Muscle of leg (tissue), 11 donors: ENCODE measurements around the gene MAD1L1. TPM values are rescaled to one million over a fixed set of nuclear protein-coding genes. Genes with fewer than 3 reads are reported as not detected.

Source experiments
- DNase-seq: peaks from one replicate; pipeline ENCODE4 v3.0.0; 2013
- H3K27ac ChIP-seq: one replicate; pipeline ENCODE4 v1.5.1; 2013; ENCODE audit warnings: mild to moderate bottlenecking, low read length, control low read depth
- H3K27me3 ChIP-seq: one replicate; pipeline ENCODE4 v1.6.1; 2013; ENCODE audit warnings: low read length; ENCODE audit not compliant: control insufficient read depth, insufficient read depth
- H3K36me3 ChIP-seq: one replicate; pipeline ENCODE4 v1.6.1; 2013; ENCODE audit warnings: low read length; ENCODE audit not compliant: control insufficient read depth, insufficient read depth
- H3K4me1 ChIP-seq: one replicate; pipeline ENCODE4 v1.6.1; 2013; ENCODE audit warnings: low read length; ENCODE audit not compliant: control insufficient read depth, insufficient read depth
- H3K4me3 ChIP-seq: one replicate; pipeline ENCODE4 v1.5.1; 2013; ENCODE audit warnings: low read length, control low read depth
- H3K9me3 ChIP-seq: replicated peaks from 2 replicates; pipeline ENCODE4 v1.6.1; 2013; ENCODE audit warnings: low read depth, low read length; ENCODE audit not compliant: control insufficient read depth
- WGBS: methylation state at CpG from one replicate; pipeline ENCODE4 v1.1.5; 2013; ENCODE audit warnings: missing lambda C conversion rate; ENCODE audit not compliant: insufficient coverage; 5-methylcytosine and 5-hydroxymethylcytosine counted together
- polyA plus RNA-seq, 8 donors: library from polyadenylated mRNA; unstranded; fragments of 120-200 nt; gene quantifications; one replicate each; pipeline versions ENCODE4 v1.2.1 to v1.2.3, GENCODE V29; 2013; ENCODE audit warnings: inconsistent platforms in 1 of 8, low replicate concordance in 1 of 8; ENCODE audit not compliant: insufficient read length in 8 of 8, insufficient read depth in 1 of 8
- total RNA-seq: library from RNA; stranded (reverse); fragments of 120-200 nt; gene quantifications from one replicate; pipeline ENCODE4 v1.2.4, GENCODE V29; 2013

MAD1L1 gene
- total and polyA plus RNA-seq, 9 donors, result 19.1 to 38.7 (median 21.8) TPM

- no peaks in the 10 kb centered on the region for H3K9me3 ChIP-seq
- no peak overlapping the region for H3K27ac ChIP-seq
- 78% methylated on average over 23 of the region's 29 CpGs for WGBS
- DNase-seq, result no peak
- H3K36me3 ChIP-seq, result no peaks in the 10 kb centered on the region
- no peaks in the 10 kb centered on the region for H3K27me3 ChIP-seq
- H3K4me3 ChIP-seq, result no peak overlapping the region
- peaks cover 55% of the 10 kb centered on the region for H3K4me1 ChIP-seq
Observed at GRCh38 chr7:2016761-2017480, 215.8 kb downstream of the MAD1L1 start.

- Histone ChIP-seq H3K36me3 (no peaks in the 10 kb centered on the region), H3K9me3 (no peaks in the 10 kb centered on the region), H3K27me3 (no peaks in the 10 kb centered on the region), H3K4me1 (peaks cover 55% of the 10 kb centered on the region), H3K27ac (no peak overlapping the region), H3K4me3 (no peak overlapping the region)
- DNase-seq, result no peak
- WGBS, result 90% methylated on average over 13 of the region's 18 CpGs
Observed at GRCh38 chr7:2016021-2016631, 216.6 kb downstream of the MAD1L1 start.

- Histone ChIP-seq H3K4me3 (no peak overlapping the region), H3K4me1 (peaks cover 51% of the 10 kb centered on the region), H3K27ac (no peak overlapping the region), H3K36me3 (no peaks in the 10 kb centered on the region), H3K27me3 (no peaks in the 10 kb centered on the region), H3K9me3 (no peaks in the 10 kb centered on the region)
- WGBS, result 84% methylated on average over 18 of the region's 18 CpGs
- no peak for DNase-seq
Observed at GRCh38 chr7:2015251-2015871, 217.4 kb downstream of the MAD1L1 start.

GRCh38 chr7:2014391-2015241 is 218.1 kb downstream of the MAD1L1 start:
- no peak for DNase-seq
- Histone ChIP-seq H3K4me3 (no peak overlapping the region), H3K27me3 (no peaks in the 10 kb centered on the region), H3K4me1 (peaks cover 44% of the 10 kb centered on the region), H3K9me3 (no peaks in the 10 kb centered on the region), H3K27ac (no peak overlapping the region), H3K36me3 (no peaks in the 10 kb centered on the region)
- 89% methylated on average over 47 of the region's 47 CpGs for WGBS

- WGBS, result 86% methylated on average over 32 of the region's 34 CpGs
- DNase-seq, result no peak
Observed at GRCh38 chr7:2013381-2014311, 219.1 kb downstream of the MAD1L1 start.

GRCh38 chr7:2012981-2013380 is 219.8 kb downstream of the MAD1L1 start:
- Histone ChIP-seq H3K4me1 (peaks cover 35% of the 10 kb centered on the region), H3K36me3 (no peaks in the 10 kb centered on the region), H3K27ac (peak overlapping the region; percentile 29), H3K4me3 (no peak overlapping the region), H3K27me3 (no peaks in the 10 kb centered on the region), H3K9me3 (no peaks in the 10 kb centered on the region)
- WGBS, result 43% methylated on average over 8 of the region's 8 CpGs
- DNase-seq, result peak; percentile 86

More at GRCh38 chr7:2013381-2014311, 219.1 kb downstream of the MAD1L1 start:
- Histone ChIP-seq H3K27me3 (no peaks in the 10 kb centered on the region), H3K4me3 (no peak overlapping the region), H3K36me3 (no peaks in the 10 kb centered on the region), H3K9me3 (no peaks in the 10 kb centered on the region), H3K27ac (no peak overlapping the region), H3K4me1 (peaks cover 41% of the 10 kb centered on the region)

GRCh38 chr7:2012044-2012900 is 220.5 kb downstream of the MAD1L1 start:
- Histone ChIP-seq H3K36me3 (no peaks in the 10 kb centered on the region), H3K9me3 (no peaks in the 10 kb centered on the region), H3K27ac (peak overlapping the region; percentile 29), H3K4me1 (peaks cover 29% of the 10 kb centered on the region), H3K27me3 (no peaks in the 10 kb centered on the region), H3K4me3 (no peak overlapping the region)
- 75% methylated on average over 17 of the region's 28 CpGs for WGBS
- no peak for DNase-seq

- no peaks in the 10 kb centered on the region for H3K36me3 ChIP-seq
- H3K4me1 ChIP-seq, result peaks cover 29% of the 10 kb centered on the region
- DNase-seq, result no peak
- H3K27me3 ChIP-seq, result no peaks in the 10 kb centered on the region
- no peak overlapping the region for H3K27ac ChIP-seq
- H3K4me3 ChIP-seq, result no peak overlapping the region
- no peaks in the 10 kb centered on the region for H3K9me3 ChIP-seq
- WGBS, result 93% methylated on average over 17 of the region's 17 CpGs
Observed at GRCh38 chr7:2011266-2012043, 221.3 kb downstream of the MAD1L1 start.
